Keratinocyte (primary cell): ENCODE measurements around the gene KLHL29.

Source experiments
- CTCF ChIP-seq, 3 experiments: IDR thresholded peaks in 1 of 3; conservative IDR thresholded peaks in 1 of 3; optimal IDR thresholded peaks in 1 of 3; 2 replicates in 2 of 3; 3 replicates in 1 of 3; pipeline versions ENCODE3 to v1.5.1; 2011; ENCODE audit warnings: low read length in 3 of 3, mild to moderate bottlenecking in 3 of 3, moderate library complexity in 2 of 3, control low read depth in 1 of 3, inconsistent platforms in 1 of 3; ENCODE audit not compliant: insufficient read depth in 2 of 3; ENCODE audit errors: extremely low read depth in 1 of 3
- EZH2 ChIP-seq: IDR thresholded peaks from one replicate; pipeline ENCODE4 v1.6.1; 2012; ENCODE audit warnings: inconsistent platforms, mild to moderate bottlenecking, low read length, moderate library complexity

GRCh38 chr2:23649819-23650218 lies 264.8 kb downstream of the KLHL29 start:
- TF ChIP-seq CTCF (optimal IDR thresholded peaks at IDR 0.05 in 1 of 3, IDR thresholded peaks at IDR 0.05 in 1 of 3, conservative IDR thresholded peaks at IDR 0.05 in 1 of 3; ENCODE audit: extremely low read depth in 1 of 3, insufficient read depth in 2 of 3, low read length in 3 of 3) (no peak), EZH2 (no peak)
